Endometrial microvascular endothelial cells (primary cell): ENCODE data around the gene GJB6. TPM values are rescaled to one million over a fixed set of nuclear protein-coding genes. Genes with fewer than 3 reads are reported as not detected.

Experiments used
- total RNA-seq: library from RNA; depleted of rRNA; stranded (reverse); fragments of >200 nt; gene quantifications from one replicate; pipeline ENCODE4 v1.2.3, GENCODE V29; 2015; ENCODE audit errors: inconsistent ontology term

Gene GJB6
- total RNA-seq, 1 donor from 2014 or later: not detected

Other genes with a start within 250 kb of the GJB6 start
- gene GJA3, start 71.3 kb downstream of the GJB6 start, total RNA-seq: not detected
- gene GJB2, start 39.4 kb downstream of the GJB6 start, total RNA-seq: not detected